Upper lobe of right lung (tissue), 1 donor: ENCODE results near the gene STX8. TPM values are rescaled to one million over a fixed set of nuclear protein-coding genes. Genes with fewer than 3 reads are reported as not detected.

Experiments
- ATAC-seq: fragments of 200-7000 bp; cut with Tn5 transposase; one replicate; pipeline ENCODE4 v1.9.1; 2020; ENCODE audit warnings: mild to moderate bottlenecking, moderate library complexity
- DNase-seq: peaks from one replicate; pipeline ENCODE4 v3.0.0-alpha.2; 2020
- H3K27ac ChIP-seq: fragments of 200-600 bp; one replicate; pipeline ENCODE4 v1.8.0; 2022
- H3K27me3 ChIP-seq: fragments of 200-600 bp; one replicate; pipeline ENCODE4 v1.8.0; 2022; ENCODE audit warnings: mild to moderate bottlenecking
- H3K36me3 ChIP-seq: fragments of 200-600 bp; one replicate; pipeline ENCODE4 v1.8.0; 2022
- H3K4me1 ChIP-seq: fragments of 200-600 bp; one replicate; pipeline ENCODE4 v1.8.0; 2022
- H3K4me3 ChIP-seq: fragments of 200-600 bp; one replicate; pipeline ENCODE4 v1.8.0; 2022; ENCODE audit warnings: mild to moderate bottlenecking
- H3K9me3 ChIP-seq: fragments of 200-600 bp; one replicate; pipeline ENCODE4 v1.8.0; 2022
- intact Hi-C: fragments of 100-400 bp; cut with DNase I; formaldehyde crosslinking; loops from one replicate; pipeline ENCODE4 v1.11.0; 2022
- total RNA-seq: library from RNA; stranded (reverse); fragmentation: NEBNext Ultra II Directional; extraction: Animal tissue kit (Norgen Biotek cat#: 25700); gene quantifications from one replicate; pipeline ENCODE4 v1.2.1, GENCODE V29; 2021
- TF ChIP-seq, protein P1 (sequence below): fragments of 200-600 bp; IDR thresholded peaks from one replicate; pipeline ENCODE4 v1.8.0; 2022; ENCODE audit warnings: antibody characterized with exemption
- donor health status: DM: no; HTN: yes; CAD: no; lungs with severe emphysema.

The STX8 gene
- total RNA-seq, 1 donor from 2014 or later, result 52.5 TPM

DNA sequence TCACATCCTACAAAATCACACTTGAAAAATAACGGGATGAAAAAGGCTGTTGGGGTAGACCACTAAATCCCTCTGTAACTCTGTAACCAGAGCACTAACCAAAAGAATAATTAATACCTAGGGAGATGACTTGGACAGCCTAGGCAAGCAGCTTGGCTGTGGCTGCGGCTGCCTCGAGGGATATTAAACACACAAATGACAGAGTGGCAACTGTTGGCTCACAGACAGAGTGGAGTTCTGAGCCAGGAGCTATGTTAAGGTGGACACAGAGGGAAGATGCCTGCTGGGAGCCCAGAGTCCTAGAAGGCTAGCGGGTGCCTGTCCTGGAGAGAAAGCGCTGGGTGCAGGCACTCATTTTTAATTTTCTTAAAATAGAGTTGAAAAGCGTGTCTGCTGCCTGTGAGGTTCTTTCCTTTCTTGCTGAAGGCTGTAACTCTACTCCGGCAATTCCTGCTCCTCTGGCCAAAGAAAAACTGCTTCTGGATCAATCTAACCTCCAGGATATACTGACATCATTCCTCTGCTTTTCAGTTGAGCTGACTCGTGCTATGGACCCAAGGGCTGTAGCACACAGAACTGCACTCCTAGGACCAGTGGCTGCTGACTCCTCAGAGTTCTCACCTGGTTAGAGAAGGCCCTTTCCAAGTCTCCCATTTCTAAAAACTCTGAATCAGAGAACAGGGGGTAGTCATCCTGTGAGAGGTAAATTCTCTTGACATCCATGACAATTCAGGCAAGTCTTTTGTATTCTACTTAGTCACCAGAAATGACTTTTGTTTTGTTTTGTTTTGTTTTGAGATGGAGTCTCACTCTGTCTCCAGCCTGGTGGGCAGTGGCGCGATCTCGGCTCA, 147.9 kb downstream of the STX8 start:
- DNase-seq (no peak), ATAC-seq (no peak)
- intact Hi-C loops, result no loop called here
- H3K4me1 ChIP-seq, result peaks cover 4% of the 10 kb centered on the region
- H3K9me3 ChIP-seq, result no peaks in the 10 kb centered on the region
- TF ChIP-seq, protein P1, sequence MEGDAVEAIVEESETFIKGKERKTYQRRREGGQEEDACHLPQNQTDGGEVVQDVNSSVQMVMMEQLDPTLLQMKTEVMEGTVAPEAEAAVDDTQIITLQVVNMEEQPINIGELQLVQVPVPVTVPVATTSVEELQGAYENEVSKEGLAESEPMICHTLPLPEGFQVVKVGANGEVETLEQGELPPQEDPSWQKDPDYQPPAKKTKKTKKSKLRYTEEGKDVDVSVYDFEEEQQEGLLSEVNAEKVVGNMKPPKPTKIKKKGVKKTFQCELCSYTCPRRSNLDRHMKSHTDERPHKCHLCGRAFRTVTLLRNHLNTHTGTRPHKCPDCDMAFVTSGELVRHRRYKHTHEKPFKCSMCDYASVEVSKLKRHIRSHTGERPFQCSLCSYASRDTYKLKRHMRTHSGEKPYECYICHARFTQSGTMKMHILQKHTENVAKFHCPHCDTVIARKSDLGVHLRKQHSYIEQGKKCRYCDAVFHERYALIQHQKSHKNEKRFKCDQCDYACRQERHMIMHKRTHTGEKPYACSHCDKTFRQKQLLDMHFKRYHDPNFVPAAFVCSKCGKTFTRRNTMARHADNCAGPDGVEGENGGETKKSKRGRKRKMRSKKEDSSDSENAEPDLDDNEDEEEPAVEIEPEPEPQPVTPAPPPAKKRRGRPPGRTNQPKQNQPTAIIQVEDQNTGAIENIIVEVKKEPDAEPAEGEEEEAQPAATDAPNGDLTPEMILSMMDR, result no peak
- H3K36me3 ChIP-seq, result no peaks in the 10 kb centered on the region
- no peaks in the 10 kb centered on the region for H3K27me3 ChIP-seq
- no peak overlapping the region for H3K27ac ChIP-seq
- no peak overlapping the region for H3K4me3 ChIP-seq

DNA sequence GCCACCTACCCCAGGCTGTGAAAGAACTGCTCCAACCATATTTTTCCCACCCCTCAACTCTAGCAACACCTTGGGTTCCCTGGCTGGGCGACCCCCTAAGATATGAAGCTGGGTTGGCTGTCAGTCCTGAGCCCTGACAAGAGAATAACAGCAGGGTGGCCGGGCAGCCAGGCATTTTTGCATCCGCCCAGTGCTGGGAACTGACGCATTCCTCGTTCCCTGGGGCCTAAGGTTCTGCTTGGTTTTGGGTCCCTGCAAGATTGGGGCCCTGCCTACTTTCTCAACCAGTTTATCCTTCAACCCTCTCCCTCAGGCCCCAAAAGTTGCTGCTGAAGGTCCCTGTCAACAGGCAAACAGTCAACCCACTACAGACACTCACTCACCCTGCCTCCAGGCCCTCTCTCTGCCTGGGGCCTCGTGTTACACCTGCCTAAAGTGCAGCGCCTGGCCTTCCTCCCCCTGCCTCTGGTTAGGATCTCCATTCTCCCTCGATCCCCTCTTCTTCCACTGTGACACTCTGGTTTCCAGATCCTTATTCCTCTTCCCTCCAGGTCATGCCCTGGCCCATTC, 151.5 kb downstream of the STX8 start:
- no peaks in the 10 kb centered on the region for H3K36me3 ChIP-seq
- H3K27me3 ChIP-seq, result no peaks in the 10 kb centered on the region
- TF ChIP-seq, protein P1, result no peak
- no peaks in the 10 kb centered on the region for H3K4me1 ChIP-seq
- no peaks in the 10 kb centered on the region for H3K9me3 ChIP-seq
- no peak for ATAC-seq
- H3K4me3 ChIP-seq, result no peak overlapping the region
- no peak overlapping the region for H3K27ac ChIP-seq
- DNase-seq, result no peak
- intact Hi-C loops, result no loop called here

DNA sequence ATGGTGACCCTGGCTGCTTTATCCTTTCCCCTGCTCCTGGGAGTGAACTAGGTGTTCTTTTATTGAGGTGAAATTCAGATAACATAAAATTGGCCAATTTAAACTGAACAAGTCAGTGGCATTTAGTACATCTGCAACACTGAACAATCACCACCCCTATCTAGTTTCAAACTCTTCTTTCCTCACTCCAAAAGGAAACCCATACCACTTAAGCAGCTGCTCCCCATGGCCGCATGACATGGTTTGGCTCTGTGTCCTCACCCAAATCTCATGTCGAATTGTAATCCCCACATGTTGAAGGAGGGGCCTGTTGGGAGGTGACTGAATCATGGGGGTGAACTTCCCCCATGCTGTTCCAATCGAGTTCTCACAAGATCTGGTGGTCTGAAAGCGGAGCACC, 154.1 kb downstream of the STX8 start:
- Histone ChIP-seq H3K27ac (no peak overlapping the region), H3K36me3 (no peaks in the 10 kb centered on the region), H3K27me3 (no peaks in the 10 kb centered on the region), H3K4me1 (no peaks in the 10 kb centered on the region), H3K9me3 (no peaks in the 10 kb centered on the region), H3K4me3 (no peak overlapping the region)
- TF ChIP-seq, protein P1, result no peak
- DNase-seq, result no peak
- intact Hi-C loops, result no loop called here
- ATAC-seq, result no peak

- intact Hi-C loops, result no loop called here
- ATAC-seq, result no peak
- TF ChIP-seq, protein P1, result no peak
- H3K4me1 ChIP-seq, result no peaks in the 10 kb centered on the region
- H3K4me3 ChIP-seq, result no peak overlapping the region
- H3K27me3 ChIP-seq, result no peaks in the 10 kb centered on the region
- H3K9me3 ChIP-seq, result no peaks in the 10 kb centered on the region
- H3K36me3 ChIP-seq, result no peaks in the 10 kb centered on the region
- no peak for DNase-seq
- no peak overlapping the region for H3K27ac ChIP-seq
Measured at GRCh38 chr17:9419932-9420453, 155.6 kb downstream of the STX8 start.

- ATAC-seq (no peak), DNase-seq (no peak)
- Histone ChIP-seq H3K27ac (no peak overlapping the region), H3K9me3 (no peaks in the 10 kb centered on the region), H3K27me3 (no peaks in the 10 kb centered on the region), H3K36me3 (no peaks in the 10 kb centered on the region), H3K4me3 (no peak overlapping the region), H3K4me1 (no peaks in the 10 kb centered on the region)
- intact Hi-C loops, result no loop called here
- TF ChIP-seq, protein P1, result no peak
Measured at GRCh38 chr17:9414471-9414870, 161.1 kb downstream of the STX8 start.
